Pancreas (tissue), 10 donors: ENCODE data around the gene SLC25A17. TPM values are rescaled to one million over a fixed set of nuclear protein-coding genes. Genes with fewer than 3 reads are reported as not detected.
A peak's percentile ranks its signal among the peaks of the same experiment; 100 is the strongest.
"Not testable (repeated sequence)": the region's sequence is repeated elsewhere in the genome, so short reads cannot be mapped to it uniquely, and the experiment has no call there.

ENCODE experiments used
- ATAC-seq, 4 donors: fragments of 200-7000 bp; cut with Tn5 transposase; one replicate each; pipeline versions ENCODE4 v1.8.0 to v1.9.1; 2020; ENCODE audit warnings: mild to moderate bottlenecking in 4 of 4, moderate library complexity in 4 of 4
- DNase-seq, 6 donors: peaks; one replicate each; pipeline ENCODE4 v3.0.0-alpha.2; 2020
- FAIRE-seq: peaks from 2 replicates; lab custom pipeline; 2012; peaks lifted over from hg19 to GRCh38; lab: Jason Lieb, UNC
- H3K27ac ChIP-seq, 4 donors: fragments of 200-600 bp; sonication (generic); 1 replicate in 3 of 4; 2 replicates in 1 of 4; pipeline versions ENCODE4 v1.5.0 to v1.8.0; 2020
- H3K27me3 ChIP-seq, 4 donors: fragments of 200-600 bp; one replicate each; pipeline ENCODE4 v1.8.0; 2021
- H3K36me3 ChIP-seq, 3 donors: fragments of 200-600 bp; sonication (generic) in 1 of 3; one replicate each; pipeline versions ENCODE4 v1.5.0 to v1.8.0; 2020 to 2021
- H3K4me1 ChIP-seq, 3 donors: fragments of 200-600 bp; one replicate each; pipeline ENCODE4 v1.8.0; 2021
- H3K4me3 ChIP-seq, 4 donors: fragments of 200-600 bp; sonication (generic) in 2 of 4; one replicate each; pipeline versions ENCODE4 v1.5.0 to v1.8.0; 2020 to 2021
- H3K9me3 ChIP-seq, 4 donors: fragments of 200-600 bp; one replicate each; pipeline ENCODE4 v1.8.0; 2021
- CTCF ChIP-seq, 4 donors: fragments of 200-600 bp; sonication (generic) in 3 of 4; IDR thresholded peaks; one replicate each; pipeline versions ENCODE4 v1.5.0 to v1.8.0; 2021; ENCODE audit warnings: antibody characterized with exemption in 4 of 4
- WGBS, 2 donors: extraction: QIAGEN DNeasy Blood & Tissue Kit; methylation state at CpG; one replicate each; pipeline ENCODE4 v1.1.7; 2013; 5-methylcytosine and 5-hydroxymethylcytosine counted together
- intact Hi-C, 3 donors: fragments of 100-400 bp; cut with DNase I; formaldehyde crosslinking; loops; one replicate each; pipeline versions ENCODE4 v1.11.1 to v1.14.2; 2022
- polyA plus RNA-seq, 2 donors: library from polyadenylated mRNA; stranded (reverse); fragments of 200-250 nt; gene quantifications; one replicate each; pipeline ENCODE4 v1.2.3, GENCODE V29; 2013
- total RNA-seq, 6 donors: library from RNA; stranded (reverse); fragmentation: NEBNext Ultra II Directional in 4 of 6; extraction: Animal tissue kit (Norgen Biotek cat#: 25700) in 4 of 6; gene quantifications; one replicate each; pipeline versions ENCODE4 v1.2.1 to v1.2.4, GENCODE V29; 2021 to 2023
- donor health status: healthy with polysubstance abuse.
- donor health status: DM: no; HTN: no; CAD: no; lungs with moderate emphysema.
- donor health status: DM: no; HTN: no; CAD: no.
- donor health status: control.
- donor health status: control.
- donor health status: Bipolar disorder and iron deficiency.
- donor health status: DM: yes; HTN: yes; CAD: no.
- donor health status: DM: no; HTN: no; CAD: no.
- donor health status: DM: no; HTN: no; CAD: no.
- donor health status: DM: yes; HTN: yes; CAD: no.

Gene SLC25A17
- total and polyA plus RNA-seq, 8 donors, result 5.8 to 15.6 (median 8.5) TPM

GRCh38 chr22:40853961-40854360, 34.8 kb upstream of the SLC25A17 start:
- Histone ChIP-seq H3K4me3 (peak overlapping the region in 1 of 4 donors; percentile 64), H3K9me3 (no peaks in the 10 kb centered on the region), H3K27ac (peak overlapping the region in 1 of 4 donors; percentile 24), H3K4me1 (peaks cover 14 to 46% (median 35%) of the 10 kb centered on the region in 3 donors), H3K27me3 (no peaks in the 10 kb centered on the region), H3K36me3 (no peaks in the 10 kb centered on the region)
- TF ChIP-seq CTCF (IDR thresholded peaks at IDR 0.05), result no peak
- whole genome bisulfite sequencing, 2 donors, result 21 to 27% methylated on average over 3 of the region's 3 CpGs
- FAIRE-seq (no peak), ATAC-seq (no peak), DNase-seq (no peak)
- intact Hi-C loops, result no loop called here

GRCh38 chr22:40853333-40853732, 34.2 kb upstream of the SLC25A17 start:
- no peak for FAIRE-seq

GRCh38 chr22:40845816-40846215, 26.7 kb upstream of the SLC25A17 start:
- intact Hi-C loops, DNase-seq, H3K27me3 ChIP-seq, H3K27ac ChIP-seq, FAIRE-seq, H3K4me3 ChIP-seq, H3K9me3 ChIP-seq, H3K4me1 ChIP-seq, ATAC-seq: not testable (repeated sequence)
- WGBS, 2 donors, result 93 to 96% methylated on average over 11 of the region's 11 CpGs
- H3K36me3 ChIP-seq, result peaks cover 0 to 54% (median 11%) of the 10 kb centered on the region in 3 donors

More at GRCh38 chr22:40853333-40853732, 34.2 kb upstream of the SLC25A17 start:
- Histone ChIP-seq H3K27me3 (no peaks in the 10 kb centered on the region), H3K4me1 (peaks cover 13 to 42% (median 35%) of the 10 kb centered on the region in 3 donors), H3K9me3 (no peaks in the 10 kb centered on the region), H3K4me3 (no peak overlapping the region), H3K27ac (peak overlapping the region in 1 of 4 donors; percentile 24), H3K36me3 (no peaks in the 10 kb centered on the region)
- DNase-seq (no peak), ATAC-seq (no peak)
- TF ChIP-seq CTCF (IDR thresholded peaks at IDR 0.05), result no peak
- intact Hi-C loops, result no loop called here
- 21 to 56% methylated on average over 1 of the region's 1 CpG for WGBS, 2 donors

GRCh38 chr22:40844951-40845350, 25.8 kb upstream of the SLC25A17 start:
- no peaks in the 10 kb centered on the region for H3K9me3 ChIP-seq
- FAIRE-seq (no peak), DNase-seq (no peak), ATAC-seq (no peak)
- TF ChIP-seq CTCF (IDR thresholded peaks at IDR 0.05), result no peak
- WGBS, 2 donors, result 94% methylated on average over 3 of the region's 3 CpGs
- no peaks in the 10 kb centered on the region for H3K27me3 ChIP-seq
- H3K27ac ChIP-seq, result no peak overlapping the region
- peaks cover 0 to 62% (median 18%) of the 10 kb centered on the region in 3 donors for H3K36me3 ChIP-seq
- intact Hi-C loops, result no loop called here
- no peak overlapping the region for H3K4me3 ChIP-seq
- H3K4me1 ChIP-seq, result no peaks in the 10 kb centered on the region

- FAIRE-seq (no peak), ATAC-seq (no peak), DNase-seq (no peak)
- Histone ChIP-seq H3K4me3 (no peak overlapping the region), H3K4me1 (no peaks in the 10 kb centered on the region), H3K36me3 (peaks cover 0 to 82% (median 30%) of the 10 kb centered on the region in 3 donors), H3K27ac (no peak overlapping the region), H3K27me3 (no peaks in the 10 kb centered on the region), H3K9me3 (no peaks in the 10 kb centered on the region)
- TF ChIP-seq CTCF (IDR thresholded peaks at IDR 0.05), result no peak
- 72 to 77% methylated on average over 3 of the region's 3 CpGs for WGBS, 2 donors
- intact Hi-C loops, result no loop called here
Observed at GRCh38 chr22:40838486-40838885, 19.3 kb upstream of the SLC25A17 start.
